ENCODE measurements around the gene PCDHGB1. TPM values are rescaled to one million over a fixed set of nuclear protein-coding genes. Genes with fewer than 3 reads are reported as not detected.

PCDHGB1 gene
- total RNA-seq, 4 donors from 2014 or later = 0.29 to 1.9 (median 1.5) TPM

DNA sequence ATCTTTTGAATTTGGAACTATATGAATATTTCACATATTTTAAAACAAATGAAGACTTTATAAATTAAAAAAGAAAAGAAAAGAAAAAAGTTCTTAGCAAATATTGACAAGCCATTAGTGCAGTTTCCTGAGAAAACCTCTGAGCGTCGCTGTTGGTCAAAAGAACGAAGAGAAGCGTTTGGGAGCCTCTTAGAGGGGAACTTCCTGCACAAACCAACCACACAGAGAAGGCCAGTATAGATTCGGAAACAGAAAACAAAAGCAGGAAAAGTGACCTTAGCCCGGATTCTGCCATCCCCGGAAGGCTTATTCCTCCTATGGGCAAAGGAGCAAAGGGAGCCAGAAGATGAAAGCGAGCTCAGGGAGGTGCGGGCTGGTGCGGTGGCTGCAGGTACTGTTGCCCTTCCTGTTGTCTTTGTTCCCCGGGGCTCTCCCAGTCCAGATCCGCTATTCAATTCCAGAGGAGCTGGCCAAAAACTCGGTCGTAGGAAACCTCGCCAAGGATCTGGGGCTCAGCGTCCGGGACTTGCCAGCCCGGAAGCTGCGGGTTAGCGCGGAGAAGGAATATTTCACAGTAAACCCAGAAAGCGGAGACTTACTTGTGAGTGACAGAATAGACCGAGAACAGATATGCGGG, 10.0 kb downstream of the PCDHGB1 start, which contains the start of gene PCDHGB2:
PCDHGB2 (plus strand) TSS at position 205 of the 637 bp plus-strand sequence; CDS start at position 347, 142 bp downstream.
- Histone ChIP-seq H3K27me3 (peaks cover 0 to 62% (median 0%) of the 10 kb centered on the region in 4 donors), H3K36me3 (no peaks in the 10 kb centered on the region), H3K27ac (no peak within 1 kb of the TSS), H3K4me1 (no peaks in the 10 kb centered on the region), H3K9me3 (peaks cover 5 to 100% (median 82%) of the 10 kb centered on the region in 3 donors), H3K4me3 (peak within 1 kb of the TSS in 3 of 4 donors; percentile 23 to 52 (median 31))
- intact Hi-C loops (cut with DNase I) = no loop called here
- DNase-seq = no peak
- 28 to 29% methylated on average over 20 to 21 of the region's 24 CpGs for WGBS, 2 donors
- no peak for TF ChIP-seq POLR2A (IDR thresholded peaks at IDR 0.05)
- TF ChIP-seq, protein P1, sequence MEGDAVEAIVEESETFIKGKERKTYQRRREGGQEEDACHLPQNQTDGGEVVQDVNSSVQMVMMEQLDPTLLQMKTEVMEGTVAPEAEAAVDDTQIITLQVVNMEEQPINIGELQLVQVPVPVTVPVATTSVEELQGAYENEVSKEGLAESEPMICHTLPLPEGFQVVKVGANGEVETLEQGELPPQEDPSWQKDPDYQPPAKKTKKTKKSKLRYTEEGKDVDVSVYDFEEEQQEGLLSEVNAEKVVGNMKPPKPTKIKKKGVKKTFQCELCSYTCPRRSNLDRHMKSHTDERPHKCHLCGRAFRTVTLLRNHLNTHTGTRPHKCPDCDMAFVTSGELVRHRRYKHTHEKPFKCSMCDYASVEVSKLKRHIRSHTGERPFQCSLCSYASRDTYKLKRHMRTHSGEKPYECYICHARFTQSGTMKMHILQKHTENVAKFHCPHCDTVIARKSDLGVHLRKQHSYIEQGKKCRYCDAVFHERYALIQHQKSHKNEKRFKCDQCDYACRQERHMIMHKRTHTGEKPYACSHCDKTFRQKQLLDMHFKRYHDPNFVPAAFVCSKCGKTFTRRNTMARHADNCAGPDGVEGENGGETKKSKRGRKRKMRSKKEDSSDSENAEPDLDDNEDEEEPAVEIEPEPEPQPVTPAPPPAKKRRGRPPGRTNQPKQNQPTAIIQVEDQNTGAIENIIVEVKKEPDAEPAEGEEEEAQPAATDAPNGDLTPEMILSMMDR (IDR thresholded peaks at IDR 0.05) = peak in 1 of 6 experiments; percentile 19

DNA sequence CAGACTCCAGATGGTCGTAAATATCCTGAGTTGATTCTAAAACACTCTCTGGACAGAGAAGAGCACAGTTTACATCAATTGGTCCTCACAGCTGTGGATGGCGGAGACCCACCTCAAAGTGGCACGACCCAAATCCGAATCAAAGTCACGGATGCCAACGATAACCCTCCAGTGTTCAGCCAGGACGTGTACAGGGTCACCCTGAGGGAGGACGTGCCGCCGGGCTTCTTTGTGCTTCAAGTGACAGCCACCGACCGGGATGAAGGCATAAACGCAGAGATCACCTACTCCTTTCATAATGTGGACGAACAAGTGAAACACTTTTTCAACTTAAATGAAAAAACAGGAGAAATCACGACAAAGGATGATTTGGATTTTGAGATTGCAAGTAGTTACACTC, 10.8 kb downstream of the PCDHGB1 start:
- intact Hi-C loops (cut with DNase I) = no loop called here
- H3K4me3 ChIP-seq = peak overlapping the region in 1 of 4 donors; percentile 52
- peaks cover 5 to 100% (median 82%) of the 10 kb centered on the region in 3 donors for H3K9me3 ChIP-seq
- peaks cover 0 to 66% (median 0%) of the 10 kb centered on the region in 4 donors for H3K27me3 ChIP-seq
- no peak for TF ChIP-seq POLR2A (IDR thresholded peaks at IDR 0.05)
- TF ChIP-seq, protein P1 (IDR thresholded peaks at IDR 0.05) = no peak
- WGBS, 2 donors = 55 to 61% methylated on average over 15 of the region's 15 CpGs
- H3K4me1 ChIP-seq = no peaks in the 10 kb centered on the region
- no peak for DNase-seq
- H3K27ac ChIP-seq = no peak overlapping the region
- no peaks in the 10 kb centered on the region for H3K36me3 ChIP-seq

DNA sequence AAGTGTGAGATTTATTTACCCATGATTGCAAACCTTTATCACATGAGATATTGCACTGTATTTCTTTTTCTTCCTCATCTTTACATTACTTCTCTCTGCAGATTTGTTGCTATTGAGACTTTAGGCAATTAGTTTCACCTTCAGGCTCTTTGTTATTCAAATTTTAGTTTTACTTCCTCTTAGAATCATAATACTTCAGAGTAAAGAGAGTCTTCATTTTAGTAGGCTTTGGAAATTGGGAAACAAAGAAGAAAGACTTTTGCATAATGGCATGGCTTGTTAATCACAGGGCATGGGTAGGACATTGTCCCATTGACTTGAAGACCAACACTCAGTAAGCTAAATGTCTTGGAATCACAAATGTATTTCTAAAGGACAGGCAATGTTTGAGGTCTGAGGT, 12.8 kb downstream of the PCDHGB1 start:
- Histone ChIP-seq H3K9me3 (peaks cover 5 to 100% (median 83%) of the 10 kb centered on the region in 3 donors), H3K4me1 (no peaks in the 10 kb centered on the region), H3K27me3 (peaks cover 0 to 75% (median 0%) of the 10 kb centered on the region in 4 donors), H3K36me3 (no peaks in the 10 kb centered on the region), H3K4me3 (no peak overlapping the region), H3K27ac (no peak overlapping the region)
- no peak for DNase-seq
- TF ChIP-seq, protein P1 (IDR thresholded peaks at IDR 0.05) = no peak
- no peak for TF ChIP-seq POLR2A (IDR thresholded peaks at IDR 0.05)
- intact Hi-C loops (cut with DNase I) = no loop called here

DNA sequence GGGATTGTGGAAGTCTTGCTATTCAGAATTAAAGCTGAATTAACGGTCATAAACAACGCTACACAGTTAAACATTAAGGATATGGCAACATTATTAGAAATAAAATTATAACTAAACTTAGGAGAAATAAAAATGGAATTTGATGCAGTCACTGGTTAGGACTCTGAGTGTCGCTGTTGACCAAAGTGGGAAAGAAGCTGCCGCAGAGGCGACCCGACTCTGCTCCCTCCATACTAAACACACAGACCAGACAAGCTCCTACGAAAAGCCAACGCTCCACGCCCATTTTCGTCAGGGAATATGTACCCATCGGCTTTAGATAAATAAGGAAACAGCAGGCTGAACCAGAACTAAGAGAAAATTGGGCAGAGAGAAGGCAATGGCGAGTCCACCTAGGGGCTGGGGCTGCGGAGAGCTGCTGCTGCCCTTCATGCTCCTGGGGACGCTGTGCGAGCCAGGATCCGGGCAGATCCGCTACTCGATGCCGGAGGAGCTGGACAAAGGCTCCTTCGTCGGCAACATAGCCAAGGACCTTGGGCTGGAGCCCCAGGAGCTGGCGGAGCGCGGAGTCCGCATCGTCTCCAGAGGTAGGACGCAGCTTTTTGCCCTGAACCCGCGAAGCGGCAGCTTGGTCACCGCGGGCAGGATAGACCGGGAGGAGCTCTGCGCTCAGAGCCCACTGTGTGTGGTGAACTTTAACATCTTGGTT, 14.2 kb downstream of the PCDHGB1 start, which contains the start of gene PCDHGA5:
PCDHGA5 (plus strand) TSS at position 211 of the 709 bp plus-strand sequence; CDS start at position 380, 169 bp downstream.
- TF ChIP-seq, protein P1 (IDR thresholded peaks at IDR 0.05) = no peak
- TF ChIP-seq POLR2A (IDR thresholded peaks at IDR 0.05) = no peak
- no peaks in the 10 kb centered on the region for H3K4me1 ChIP-seq
- no peak for DNase-seq
- peaks cover 0 to 78% (median 0%) of the 10 kb centered on the region in 4 donors for H3K27me3 ChIP-seq
- no peaks in the 10 kb centered on the region for H3K36me3 ChIP-seq
- peaks cover 5 to 99% (median 80%) of the 10 kb centered on the region in 3 donors for H3K9me3 ChIP-seq
- 26 to 27% methylated on average over 21 to 22 of the region's 34 CpGs for WGBS, 2 donors
- peak within 1 kb of the TSS in 2 of 4 donors; percentile 0 to 24 for H3K4me3 ChIP-seq
- intact Hi-C loops (cut with DNase I) = no loop called here
- H3K27ac ChIP-seq = no peak within 1 kb of the TSS

All from esophagus squamous epithelium (tissue), 5 donors.